ENCODE measurements around the gene BIRC2. TPM values are rescaled to one million over a fixed set of nuclear protein-coding genes. Genes with fewer than 3 reads are reported as not detected.

The BIRC2 gene
- total and polyA plus RNA-seq, 3 donors from 2014 or later = 41.3 to 73.1 (median 62.7) TPM

GRCh38 chr11:102320679-102321078, 26.3 kb upstream of the BIRC2 start:
- no peaks in the 10 kb centered on the region for H3K9me3 ChIP-seq
- no peaks in the 10 kb centered on the region for H3K36me3 ChIP-seq (ENCODE audit: low read depth, missing control alignments)
- DNase-seq = peak; percentile 39
- TF ChIP-seq CTCF (IDR thresholded peaks at IDR 0.05) = no peak
- no peak for TF ChIP-seq POLR2A (IDR thresholded peaks at IDR 0.05)
- H3K27ac ChIP-seq = peak overlapping the region; percentile 31 to 36
- no peaks in the 10 kb centered on the region for H3K4me1 ChIP-seq
- no peak overlapping the region for H3K4me3 ChIP-seq
- H3K27me3 ChIP-seq = no peaks in the 10 kb centered on the region
- intact Hi-C loops (cut with DNase I; ENCODE audit: low total_unique reads) = no loop called here

- no peaks in the 10 kb centered on the region for H3K36me3 ChIP-seq (ENCODE audit: low read depth, missing control alignments)
- H3K9me3 ChIP-seq = no peaks in the 10 kb centered on the region
- 54 to 64% methylated on average over 2 of the region's 2 CpGs for WGBS, 2 donors
- no peak for DNase-seq
- H3K27ac ChIP-seq = no peak overlapping the region
- intact Hi-C loops (cut with DNase I; ENCODE audit: low total_unique reads) = no loop called here
- no peaks in the 10 kb centered on the region for H3K27me3 ChIP-seq
- H3K4me1 ChIP-seq = no peaks in the 10 kb centered on the region
- TF ChIP-seq POLR2A (IDR thresholded peaks at IDR 0.05) (no peak), CTCF (IDR thresholded peaks at IDR 0.05) (no peak)
- H3K4me3 ChIP-seq = no peak overlapping the region
Measured at GRCh38 chr11:102322560-102322959, 24.5 kb upstream of the BIRC2 start.

- Histone ChIP-seq H3K4me3 (no peak overlapping the region), H3K4me1 (no peaks in the 10 kb centered on the region), H3K9me3 (no peaks in the 10 kb centered on the region), H3K27ac (no peak overlapping the region), H3K36me3 (ENCODE audit: low read depth, missing control alignments) (no peaks in the 10 kb centered on the region), H3K27me3 (no peaks in the 10 kb centered on the region)
- intact Hi-C loops (cut with DNase I; ENCODE audit: low total_unique reads) = no loop called here
- TF ChIP-seq CTCF (IDR thresholded peaks at IDR 0.05) = no peak
- no peak for TF ChIP-seq POLR2A (IDR thresholded peaks at IDR 0.05)
- no peak for DNase-seq
- WGBS, 2 donors = 93 to 97% methylated on average over 1 of the region's 1 CpG
Measured at GRCh38 chr11:102323542-102324251, 23.3 kb upstream of the BIRC2 start.

GRCh38 chr11:102325088-102325487, 21.9 kb upstream of the BIRC2 start:
- H3K27me3 ChIP-seq = no peaks in the 10 kb centered on the region
- H3K4me1 ChIP-seq = no peaks in the 10 kb centered on the region
- TF ChIP-seq CTCF (IDR thresholded peaks at IDR 0.05) (no peak), POLR2A (IDR thresholded peaks at IDR 0.05) (no peak)
- WGBS, 2 donors = 64 to 69% methylated on average over 3 of the region's 3 CpGs
- H3K36me3 ChIP-seq (ENCODE audit: low read depth, missing control alignments) = no peaks in the 10 kb centered on the region
- DNase-seq = no peak
- no peak overlapping the region for H3K4me3 ChIP-seq
- no peak overlapping the region for H3K27ac ChIP-seq
- H3K9me3 ChIP-seq = no peaks in the 10 kb centered on the region
- intact Hi-C loops (cut with DNase I; ENCODE audit: low total_unique reads) = no loop called here

- no peaks in the 10 kb centered on the region for H3K36me3 ChIP-seq (ENCODE audit: low read depth, missing control alignments)
- intact Hi-C loops (cut with DNase I; ENCODE audit: low total_unique reads) = no loop called here
- H3K4me3 ChIP-seq = no peak overlapping the region
- H3K9me3 ChIP-seq = no peaks in the 10 kb centered on the region
- H3K27ac ChIP-seq = no peak overlapping the region
- no peaks in the 10 kb centered on the region for H3K4me1 ChIP-seq
- TF ChIP-seq POLR2A (IDR thresholded peaks at IDR 0.05) (no peak), CTCF (IDR thresholded peaks at IDR 0.05) (no peak)
- H3K27me3 ChIP-seq = no peaks in the 10 kb centered on the region
- 89 to 100% methylated on average over 1 of the region's 1 CpG for WGBS, 2 donors
- DNase-seq = no peak
Measured at GRCh38 chr11:102328748-102329147, 18.3 kb upstream of the BIRC2 start.

All from testis (tissue), 3 donors.